ENCODE measurements around the gene DNAJC22.
A peak's percentile ranks its signal among the peaks of the same experiment; 100 is the strongest.
"Not testable (repeated sequence)": the region's sequence is repeated elsewhere in the genome, so short reads cannot be mapped to it uniquely, and the experiment has no call there.

DNAJC22 gene

GRCh38 chr12:49305762-49306510 is 40.8 kb upstream of the DNAJC22 start:
- no peaks in the 10 kb centered on the region for H3K36me3 ChIP-seq
- H3K4me3 ChIP-seq (ENCODE audit: low read depth, low read length): no peak overlapping the region
- no peaks in the 10 kb centered on the region for H3K27me3 ChIP-seq (ENCODE audit: insufficient read depth, low read depth, severe bottlenecking)
- no peaks in the 10 kb centered on the region for H3K9me3 ChIP-seq (ENCODE audit: severe bottlenecking)
- H3K27ac ChIP-seq: no peak overlapping the region
- TF ChIP-seq CTCF (IDR thresholded peaks at IDR 0.05; ENCODE audit: low read depth, low read length): no peak
- DNase-seq: no peak

- TF ChIP-seq CTCF (IDR thresholded peaks at IDR 0.05; ENCODE audit: low read depth, low read length): no peak
- Histone ChIP-seq H3K4me3 (ENCODE audit: low read depth, low read length) (no peak overlapping the region), H3K9me3 (ENCODE audit: severe bottlenecking) (no peaks in the 10 kb centered on the region), H3K27me3 (ENCODE audit: insufficient read depth, low read depth, severe bottlenecking) (no peaks in the 10 kb centered on the region), H3K36me3 (no peaks in the 10 kb centered on the region), H3K27ac (no peak overlapping the region)
- DNase-seq: no peak
Measured at GRCh38 chr12:49309386-49309785, 37.3 kb upstream of the DNAJC22 start.

- not testable (repeated sequence) for H3K36me3 ChIP-seq; H3K27me3 ChIP-seq (ENCODE audit: insufficient read depth, low read depth, severe bottlenecking); H3K9me3 ChIP-seq (ENCODE audit: severe bottlenecking); H3K27ac ChIP-seq; H3K4me3 ChIP-seq (ENCODE audit: low read depth, low read length); DNase-seq
Measured at GRCh38 chr12:49310451-49311000, 36.2 kb upstream of the DNAJC22 start.

DNA sequence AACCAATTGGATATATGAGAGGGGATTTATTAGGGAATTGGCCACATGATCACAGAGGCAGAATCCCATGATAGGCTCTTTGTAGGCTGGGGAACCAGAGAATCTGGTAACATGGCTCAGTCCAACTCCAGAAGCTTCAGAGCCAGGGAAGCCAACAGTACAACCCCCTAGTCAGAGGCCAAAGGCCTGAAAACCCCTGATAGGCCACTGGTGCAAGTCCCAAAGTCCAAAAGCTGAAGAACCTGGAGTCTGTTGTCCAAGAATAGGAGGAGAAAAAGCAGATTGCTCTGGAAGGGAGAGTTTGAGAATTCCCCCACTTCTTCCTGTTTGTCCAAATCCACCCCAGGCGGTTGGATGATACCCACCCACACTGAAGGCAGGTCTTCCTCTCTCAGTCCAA is 31.9 kb upstream of the DNAJC22 start:
- H3K9me3 ChIP-seq (ENCODE audit: severe bottlenecking): no peaks in the 10 kb centered on the region
- no peak overlapping the region for H3K4me3 ChIP-seq (ENCODE audit: low read depth, low read length)
- H3K36me3 ChIP-seq: no peaks in the 10 kb centered on the region
- DNase-seq: no peak
- no peaks in the 10 kb centered on the region for H3K27me3 ChIP-seq (ENCODE audit: insufficient read depth, low read depth, severe bottlenecking)
- no peak for TF ChIP-seq CTCF (IDR thresholded peaks at IDR 0.05; ENCODE audit: low read depth, low read length)
- no peak overlapping the region for H3K27ac ChIP-seq

- not testable (repeated sequence) for H3K4me3 ChIP-seq (ENCODE audit: low read depth, low read length); DNase-seq; H3K36me3 ChIP-seq; H3K27ac ChIP-seq; H3K9me3 ChIP-seq (ENCODE audit: severe bottlenecking); H3K27me3 ChIP-seq (ENCODE audit: insufficient read depth, low read depth, severe bottlenecking)
Measured at GRCh38 chr12:49317118-49317517, 29.6 kb upstream of the DNAJC22 start.

GRCh38 chr12:49320411-49321103 is 26.1 kb upstream of the DNAJC22 start:
- H3K27me3 ChIP-seq (ENCODE audit: insufficient read depth, low read depth, severe bottlenecking); DNase-seq; H3K4me3 ChIP-seq (ENCODE audit: low read depth, low read length); H3K27ac ChIP-seq; H3K9me3 ChIP-seq (ENCODE audit: severe bottlenecking); H3K36me3 ChIP-seq: not testable (repeated sequence)

GRCh38 chr12:49322367-49322707 is 24.4 kb upstream of the DNAJC22 start:
- Histone ChIP-seq H3K27ac (peak overlapping the region; percentile 85), H3K9me3 (ENCODE audit: severe bottlenecking) (no peaks in the 10 kb centered on the region), H3K4me3 (ENCODE audit: low read depth, low read length) (peak overlapping the region; percentile 85), H3K36me3 (peaks cover 27% of the 10 kb centered on the region), H3K27me3 (ENCODE audit: insufficient read depth, low read depth, severe bottlenecking) (no peaks in the 10 kb centered on the region)
- DNase-seq: no peak
- no peak for TF ChIP-seq CTCF (IDR thresholded peaks at IDR 0.05; ENCODE audit: low read depth, low read length)

All from WERI-Rb-1 (cell line).